WTC11 (cell line): ENCODE results near the gene ITGA2. TPM values are rescaled to one million over a fixed set of nuclear protein-coding genes. Genes with fewer than 3 reads are reported as not detected.

Experiments used
- ATAC-seq: fragments of 200-7000 bp; cut with Tn5 transposase; 2 replicates; pipeline ENCODE4 v1.10.0; 2021; ENCODE audit warnings: mild to moderate bottlenecking, moderate library complexity
- CTCF ChIA-PET: fragments of 300-600 bp; sonication (Branson Sonifier 250); formaldehyde crosslinking; loops from one replicate; lab custom pipeline; 2021; ENCODE audit warnings: antibody characterized with exemption; lab: Charles Lee
- POLR2A ChIA-PET: fragments of 350-600 bp; sonication (Branson Sonifier 250); formaldehyde crosslinking; loops from one replicate; lab custom pipeline; 2021; ENCODE audit warnings: antibody characterized with exemption; lab: Charles Lee
- DNase-seq: peaks from one replicate; pipeline ENCODE4 v3.0.0; 2021; ENCODE audit warnings: low spot score
- H3K27ac Mint-ChIP-seq: 2 replicates; pipeline ENCODE4 v1.8.0; 2021; ENCODE audit warnings: mixed read lengths
- H3K27me3 Mint-ChIP-seq: 2 replicates; pipeline ENCODE4 v1.8.0; 2021; ENCODE audit warnings: low read depth, mild to moderate bottlenecking, moderate library complexity, mixed read lengths
- H3K36me3 Mint-ChIP-seq: 2 replicates; pipeline ENCODE4 v1.8.0; 2021; ENCODE audit warnings: mixed read lengths
- H3K4me1 Mint-ChIP-seq: 2 replicates; pipeline ENCODE4 v1.8.0; 2022; ENCODE audit warnings: mixed read lengths
- H3K4me3 Mint-ChIP-seq: 2 replicates; pipeline ENCODE4 v1.8.0; 2021; ENCODE audit warnings: mild to moderate bottlenecking, moderate library complexity, mixed read lengths
- H3K9me3 Mint-ChIP-seq: 2 replicates; pipeline ENCODE4 v1.8.0; 2021; ENCODE audit warnings: mixed read lengths
- ATF6 ChIP-seq: sonication (generic); formaldehyde crosslinking; IDR thresholded peaks from 2 replicates; pipeline ENCODE4 v1.8.1; 2023; ENCODE audit warnings: mild to moderate bottlenecking, missing genetic modification reagents
- CBFB ChIP-seq: sonication (generic); formaldehyde crosslinking; IDR thresholded peaks from 2 replicates; pipeline ENCODE4 v1.8.1; 2022; ENCODE audit warnings: mild to moderate bottlenecking, low read depth, missing genetic modification reagents
- ELF4 ChIP-seq: sonication (generic); formaldehyde crosslinking; IDR thresholded peaks from 2 replicates; pipeline ENCODE4 v1.8.1; 2022; ENCODE audit warnings: low read depth, mild to moderate bottlenecking, moderate library complexity, missing genetic modification reagents
- ETV6 ChIP-seq: sonication (generic); formaldehyde crosslinking; IDR thresholded peaks from 2 replicates; pipeline ENCODE4 v1.8.1; 2022; ENCODE audit warnings: mild to moderate bottlenecking, missing genetic modification reagents
- FOXK1 ChIP-seq: sonication (generic); formaldehyde crosslinking; IDR thresholded peaks from 2 replicates; pipeline ENCODE4 v1.8.0; 2022; ENCODE audit warnings: mild to moderate bottlenecking, moderate library complexity, missing genetic modification reagents
- FOXP4 ChIP-seq: sonication (generic); formaldehyde crosslinking; IDR thresholded peaks from 2 replicates; pipeline ENCODE4 v1.8.0; 2022; ENCODE audit warnings: mild to moderate bottlenecking, missing genetic modification reagents
- GABPB1 ChIP-seq: sonication (generic); formaldehyde crosslinking; IDR thresholded peaks from 2 replicates; pipeline ENCODE4 v1.8.1; 2023; ENCODE audit warnings: mild to moderate bottlenecking, missing genetic modification reagents
- GTF2I ChIP-seq: fragments of 250-450 bp; sonication (Bioruptor Pico); conservative IDR thresholded peaks from 2 replicates; pipeline ENCODE4 v1.4.0; 2021; ENCODE audit warnings: mild to moderate bottlenecking
- HMGA2 ChIP-seq: fragments of 250-450 bp; sonication (Bioruptor Pico); IDR thresholded peaks from 2 replicates; pipeline ENCODE4 v1.4.0; 2021; ENCODE audit warnings: mild to moderate bottlenecking, moderate library complexity
- HMGXB4 ChIP-seq: sonication (generic); formaldehyde crosslinking; IDR thresholded peaks from 2 replicates; pipeline ENCODE4 v1.8.1; 2023; ENCODE audit warnings: mild to moderate bottlenecking, moderate library complexity, missing genetic modification reagents
- IRF1 ChIP-seq: sonication (generic); formaldehyde crosslinking; IDR thresholded peaks from 2 replicates; pipeline ENCODE4 v1.8.0; 2023; ENCODE audit warnings: missing genetic modification reagents
- KAT7 ChIP-seq: sonication (generic); formaldehyde crosslinking; IDR thresholded peaks from 2 replicates; pipeline ENCODE4 v1.8.1; 2023; ENCODE audit warnings: missing genetic modification reagents, mild to moderate bottlenecking, borderline replicate concordance
- MXD4 ChIP-seq: fragments of 250-450 bp; sonication (Bioruptor Pico); IDR thresholded peaks from 2 replicates; pipeline ENCODE4 v1.8.0; 2021; ENCODE audit warnings: mild to moderate bottlenecking, moderate library complexity, borderline replicate concordance
- NR3C1 ChIP-seq: sonication (generic); formaldehyde crosslinking; conservative IDR thresholded peaks from 2 replicates; pipeline ENCODE4 v1.8.1; 2023; ENCODE audit warnings: low read depth, mild to moderate bottlenecking, missing genetic modification reagents
- SMAD4 ChIP-seq: sonication (generic); formaldehyde crosslinking; IDR thresholded peaks from 2 replicates; pipeline ENCODE4 v1.8.0; 2022; ENCODE audit warnings: mild to moderate bottlenecking, missing genetic modification reagents
- STAT6 ChIP-seq: sonication (generic); formaldehyde crosslinking; conservative IDR thresholded peaks from 2 replicates; pipeline ENCODE4 v1.8.1; 2023; ENCODE audit warnings: mild to moderate bottlenecking, low read depth, missing genetic modification reagents, moderate library complexity
- ZBTB43 ChIP-seq: sonication (generic); formaldehyde crosslinking; IDR thresholded peaks from 2 replicates; pipeline ENCODE4 v1.8.1; 2023; ENCODE audit warnings: mild to moderate bottlenecking, missing genetic modification reagents
- ZNF281 ChIP-seq: sonication (generic); formaldehyde crosslinking; IDR thresholded peaks from 2 replicates; pipeline ENCODE4 v1.8.0; 2023; ENCODE audit warnings: mild to moderate bottlenecking, missing genetic modification reagents
- ZNF532 ChIP-seq: fragments of 250-450 bp; sonication (Bioruptor Pico); IDR thresholded peaks from 2 replicates; pipeline ENCODE4 v1.9.0; 2021; ENCODE audit warnings: mild to moderate bottlenecking, borderline replicate concordance
- ZNF671 ChIP-seq: fragments of 250-450 bp; sonication (Bioruptor Pico); IDR thresholded peaks from 2 replicates; pipeline ENCODE4 v1.8.0; 2021; ENCODE audit warnings: mild to moderate bottlenecking
- total RNA-seq: library from RNA; stranded (reverse); gene quantifications from 3 replicates; pipeline ENCODE4 v1.2.3, GENCODE V29; 2021

The ITGA2 gene
- total RNA-seq, 1 experiment from 2014 or later, result 5.5 TPM

GRCh38 chr5:53041740-53042139 lies 52.6 kb downstream of the ITGA2 start:
- DNase-seq, result no peak
- no peak overlapping the region for H3K4me3 Mint-ChIP-seq
- no peaks in the 10 kb centered on the region for H3K27me3 Mint-ChIP-seq
- H3K9me3 Mint-ChIP-seq, result no peaks in the 10 kb centered on the region
- H3K27ac Mint-ChIP-seq, result no peak overlapping the region
- no peak for TF ChIP-seq GABPB1 (CRISPR knock-in tag)
- TF ChIP-seq CBFB, result no peak
- TF ChIP-seq ELF4, result no peak
- no peak for TF ChIP-seq IRF1 (CRISPR knock-in tag)
- TF ChIP-seq ZNF671, result no peak
- TF ChIP-seq KAT7 (CRISPR knock-in tag), result no peak
- TF ChIP-seq STAT6 (CRISPR knock-in tag), result no peak
- no peak for TF ChIP-seq GTF2I (CRISPR knock-in tag)
- TF ChIP-seq FOXP4 (CRISPR knock-in tag), result no peak
- TF ChIP-seq ETV6 (CRISPR knock-in tag), result no peak
- no peak for TF ChIP-seq ZNF281 (CRISPR knock-in tag)
- TF ChIP-seq NR3C1 (CRISPR knock-in tag), result no peak
- TF ChIP-seq ZNF532 (CRISPR knock-in tag), result no peak
- TF ChIP-seq MXD4, result no peak
- TF ChIP-seq ZBTB43 (CRISPR knock-in tag), result no peak
- TF ChIP-seq SMAD4 (CRISPR knock-in tag), result no peak
- TF ChIP-seq HMGA2 (CRISPR knock-in tag), result no peak
- TF ChIP-seq HMGXB4 (CRISPR knock-in tag), result no peak
- TF ChIP-seq ATF6 (CRISPR knock-in tag), result no peak
- no peak for TF ChIP-seq FOXK1 (CRISPR knock-in tag)
- TF ChIP-seq, all 79 proteins: peak for 0
- no peaks in the 10 kb centered on the region for H3K4me1 Mint-ChIP-seq
- ATAC-seq, result no peak
- POLR2A ChIA-PET, result no interaction called here
- CTCF ChIA-PET, result no interaction called here
- H3K36me3 Mint-ChIP-seq, result no peaks in the 10 kb centered on the region
